Choroid plexus epithelial cell (primary cell): ENCODE data around the gene GTPBP1.
A peak's percentile ranks its signal among the peaks of the same experiment; 100 is the strongest.

Experiments
- DNase-seq: peaks from one replicate; pipeline ENCODE4 v3.0.0-alpha.2; 2010; ENCODE audit warnings: low read depth
- H3K4me3 ChIP-seq: 2 replicates; pipeline ENCODE4 v1.5.1; 2011; ENCODE audit warnings: low read depth, mild to moderate bottlenecking, control low read depth, low read length, moderate library complexity
- TF ChIP-seq, protein P1 (sequence below): conservative IDR thresholded peaks from 2 replicates; pipeline ENCODE4 v1.5.1; 2011; ENCODE audit warnings: low read depth, mild to moderate bottlenecking, control low read depth, inconsistent platforms, low read length, moderate library complexity

GTPBP1 gene

DNA sequence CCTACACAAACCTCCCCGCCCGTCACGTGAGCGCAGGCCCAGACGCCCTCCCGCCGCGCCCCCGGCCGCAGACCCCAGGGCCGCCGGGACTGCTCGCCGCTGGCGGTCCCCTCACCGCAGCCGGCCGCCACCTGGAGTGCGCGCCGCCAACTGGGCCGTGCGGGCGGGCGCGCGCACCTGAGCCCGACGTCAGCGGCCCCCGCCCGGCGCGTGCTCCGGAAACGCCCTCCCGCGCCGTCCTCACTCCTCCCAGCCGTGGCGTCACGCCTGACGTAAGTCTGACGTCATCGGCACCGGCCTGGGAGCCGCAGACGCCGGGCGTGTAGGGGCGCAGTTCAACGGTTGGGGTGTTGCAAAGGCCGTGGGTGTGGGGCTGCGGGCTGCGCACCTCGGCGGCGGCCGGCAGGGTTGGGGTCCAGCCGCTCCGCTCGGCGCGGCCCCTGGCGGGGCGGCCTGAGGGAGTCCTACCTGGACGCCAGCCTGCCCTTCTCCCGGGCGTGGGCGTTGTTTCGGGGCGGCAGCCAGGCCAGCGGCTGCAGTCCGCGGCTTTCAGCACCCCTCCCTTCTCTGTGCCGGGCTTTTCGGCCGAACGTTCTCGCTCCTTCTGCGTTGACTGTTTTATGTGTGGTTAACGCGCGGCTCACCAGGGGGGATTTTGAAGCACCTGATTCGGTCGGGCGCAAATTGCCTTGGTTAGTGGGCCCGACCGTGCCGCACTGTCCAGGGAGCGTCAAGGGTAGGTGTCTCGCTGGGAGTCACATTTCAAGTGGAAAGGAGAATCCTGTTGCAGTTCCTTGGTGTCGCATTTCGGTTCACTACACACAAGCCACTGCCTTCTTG, 4.7 kb upstream of the GTPBP1 start, which contains the start of gene JOSD1:
Gene JOSD1 (minus strand): TSS at position 155 of the 840 bp plus-strand sequence. CDS start 956 bp downstream, outside the sequence.
- DNase-seq = peak; percentile 95
- peak within 1 kb of the TSS; percentile 82 for H3K4me3 ChIP-seq
- TF ChIP-seq, protein P1, sequence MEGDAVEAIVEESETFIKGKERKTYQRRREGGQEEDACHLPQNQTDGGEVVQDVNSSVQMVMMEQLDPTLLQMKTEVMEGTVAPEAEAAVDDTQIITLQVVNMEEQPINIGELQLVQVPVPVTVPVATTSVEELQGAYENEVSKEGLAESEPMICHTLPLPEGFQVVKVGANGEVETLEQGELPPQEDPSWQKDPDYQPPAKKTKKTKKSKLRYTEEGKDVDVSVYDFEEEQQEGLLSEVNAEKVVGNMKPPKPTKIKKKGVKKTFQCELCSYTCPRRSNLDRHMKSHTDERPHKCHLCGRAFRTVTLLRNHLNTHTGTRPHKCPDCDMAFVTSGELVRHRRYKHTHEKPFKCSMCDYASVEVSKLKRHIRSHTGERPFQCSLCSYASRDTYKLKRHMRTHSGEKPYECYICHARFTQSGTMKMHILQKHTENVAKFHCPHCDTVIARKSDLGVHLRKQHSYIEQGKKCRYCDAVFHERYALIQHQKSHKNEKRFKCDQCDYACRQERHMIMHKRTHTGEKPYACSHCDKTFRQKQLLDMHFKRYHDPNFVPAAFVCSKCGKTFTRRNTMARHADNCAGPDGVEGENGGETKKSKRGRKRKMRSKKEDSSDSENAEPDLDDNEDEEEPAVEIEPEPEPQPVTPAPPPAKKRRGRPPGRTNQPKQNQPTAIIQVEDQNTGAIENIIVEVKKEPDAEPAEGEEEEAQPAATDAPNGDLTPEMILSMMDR = no peak

DNA sequence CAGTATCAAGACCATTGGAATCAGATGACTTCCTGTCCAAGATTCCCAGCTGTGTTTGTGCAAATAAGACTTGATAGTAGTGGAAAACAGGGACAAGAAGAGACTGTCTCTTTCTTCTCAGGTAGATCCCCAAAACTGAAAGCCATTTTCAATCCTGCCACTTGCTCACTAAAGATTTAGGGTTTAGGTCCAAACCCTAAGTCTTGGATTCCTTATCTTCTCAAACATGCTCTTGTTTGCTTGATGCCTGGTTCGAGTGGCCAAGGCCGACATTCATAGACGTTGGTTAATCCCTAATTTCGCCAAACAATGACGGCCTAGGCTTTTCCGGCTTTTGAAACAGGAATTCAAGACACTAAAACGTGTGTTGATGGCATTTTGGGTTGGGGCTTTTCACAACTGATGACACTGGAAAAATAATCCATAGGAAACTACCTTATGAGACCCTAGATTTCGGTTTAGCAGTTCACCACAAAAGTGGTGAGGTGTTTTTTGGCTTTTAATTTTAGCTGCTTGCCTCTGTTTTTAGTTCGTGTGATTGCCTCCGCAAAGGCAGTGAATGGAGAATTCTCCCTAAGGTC, 1.0 kb upstream of the GTPBP1 start:
- DNase-seq = no peak
- TF ChIP-seq, protein P1 = no peak
- peak overlapping the region; percentile 50 for H3K4me3 ChIP-seq

GRCh38 chr22:38706101-38706900, 557 bp downstream of the GTPBP1 start:
- peak; percentile 55 for DNase-seq
- TF ChIP-seq, protein P1 = no peak
- H3K4me3 ChIP-seq = peak overlapping the region; percentile 93

GRCh38 chr22:38706901-38707195, 1.1 kb downstream of the GTPBP1 start:
- DNase-seq = no peak
- TF ChIP-seq, protein P1 = no peak
- H3K4me3 ChIP-seq = peak overlapping the region; percentile 93

- peak overlapping the region; percentile 93 for H3K4me3 ChIP-seq
- TF ChIP-seq, protein P1 = no peak
- peak; percentile 64 for DNase-seq
Measured at GRCh38 chr22:38707346-38707745, 1.6 kb downstream of the GTPBP1 start.

DNA sequence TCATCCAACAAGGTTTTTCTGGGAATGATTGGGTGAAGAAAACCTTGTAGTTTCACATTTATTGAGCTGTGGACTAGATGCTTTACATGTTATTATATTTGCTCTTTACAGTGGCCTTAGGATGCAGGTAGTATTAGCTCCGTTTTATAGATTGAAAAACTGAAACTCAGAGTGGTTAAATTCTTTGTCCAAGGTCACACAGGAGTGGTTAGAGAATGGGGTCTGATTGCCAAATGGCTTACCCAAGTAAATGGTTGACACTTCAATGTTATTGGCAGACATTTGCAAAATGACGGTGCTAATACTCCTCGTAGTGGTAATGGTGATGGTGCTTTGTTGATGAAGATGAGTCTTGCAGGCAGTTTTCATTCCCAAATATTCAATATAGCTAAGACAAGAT, 2.2 kb downstream of the GTPBP1 start:
- TF ChIP-seq, protein P1 = no peak
- H3K4me3 ChIP-seq = no peak overlapping the region
- DNase-seq = no peak
